Measurements from ENCODE around the gene FCMR. TPM values are rescaled to one million over a fixed set of nuclear protein-coding genes. Genes with fewer than 3 reads are reported as not detected.

Gene FCMR
- total RNA-seq, 1 donor from 2014 or later = 146 TPM

GRCh38 chr1:206875752-206876377, 45.9 kb downstream of the FCMR start:
- intact Hi-C loops (cut with micrococcal nuclease) = loop anchor here (5.0 kb wide), 1 partner anchor 39 kb away; no protein-coding TSS in a partner anchor
- TF ChIP-seq, protein P1, sequence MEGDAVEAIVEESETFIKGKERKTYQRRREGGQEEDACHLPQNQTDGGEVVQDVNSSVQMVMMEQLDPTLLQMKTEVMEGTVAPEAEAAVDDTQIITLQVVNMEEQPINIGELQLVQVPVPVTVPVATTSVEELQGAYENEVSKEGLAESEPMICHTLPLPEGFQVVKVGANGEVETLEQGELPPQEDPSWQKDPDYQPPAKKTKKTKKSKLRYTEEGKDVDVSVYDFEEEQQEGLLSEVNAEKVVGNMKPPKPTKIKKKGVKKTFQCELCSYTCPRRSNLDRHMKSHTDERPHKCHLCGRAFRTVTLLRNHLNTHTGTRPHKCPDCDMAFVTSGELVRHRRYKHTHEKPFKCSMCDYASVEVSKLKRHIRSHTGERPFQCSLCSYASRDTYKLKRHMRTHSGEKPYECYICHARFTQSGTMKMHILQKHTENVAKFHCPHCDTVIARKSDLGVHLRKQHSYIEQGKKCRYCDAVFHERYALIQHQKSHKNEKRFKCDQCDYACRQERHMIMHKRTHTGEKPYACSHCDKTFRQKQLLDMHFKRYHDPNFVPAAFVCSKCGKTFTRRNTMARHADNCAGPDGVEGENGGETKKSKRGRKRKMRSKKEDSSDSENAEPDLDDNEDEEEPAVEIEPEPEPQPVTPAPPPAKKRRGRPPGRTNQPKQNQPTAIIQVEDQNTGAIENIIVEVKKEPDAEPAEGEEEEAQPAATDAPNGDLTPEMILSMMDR (IDR thresholded peaks at IDR 0.05) = no peak
- H3K4me1 Mint-ChIP-seq = no peaks in the 10 kb centered on the region
- H3K27ac Mint-ChIP-seq = no peak overlapping the region
- no peak overlapping the region for H3K4me3 Mint-ChIP-seq
- ATAC-seq (ENCODE audit: low read depth) (no peak), DNase-seq (no peak)
- H3K27me3 Mint-ChIP-seq = peaks cover 1% of the 10 kb centered on the region
- peaks cover 7% of the 10 kb centered on the region for H3K36me3 Mint-ChIP-seq (ENCODE audit: low read depth)
- ChIA-PET POLR2A (no interaction called here), CTCF (no interaction called here)
- H3K9me3 Mint-ChIP-seq = peaks cover 21% of the 10 kb centered on the region

GRCh38 chr1:206873603-206874188, 48.0 kb downstream of the FCMR start:
- CTCF ChIA-PET = interaction anchor here (0.9 to 1.5 kb wide), 2 partner anchors 60 to 108 kb away, joined by 3 to 4 read pairs; no protein-coding TSS in a partner anchor
- no peak for DNase-seq
- Mint-ChIP-seq H3K9me3 (peaks cover 15% of the 10 kb centered on the region), H3K27me3 (peaks cover 7% of the 10 kb centered on the region), H3K4me1 (no peaks in the 10 kb centered on the region), H3K4me3 (no peak overlapping the region), H3K36me3 (ENCODE audit: low read depth) (peaks cover 4% of the 10 kb centered on the region), H3K27ac (no peak overlapping the region)
- POLR2A ChIA-PET = no interaction called here
- ATAC-seq (ENCODE audit: low read depth) = no peak
- TF ChIP-seq, protein P1 (IDR thresholded peaks at IDR 0.05) = no peak
- intact Hi-C loops (cut with micrococcal nuclease) = no loop called here

- TF ChIP-seq, protein P1 (IDR thresholded peaks at IDR 0.05) = no peak
- peaks cover 2% of the 10 kb centered on the region for H3K36me3 Mint-ChIP-seq (ENCODE audit: low read depth)
- DNase-seq (no peak), ATAC-seq (ENCODE audit: low read depth) (no peak)
- ChIA-PET POLR2A (no interaction called here), CTCF (interaction anchor here (1.1 to 2.1 kb wide), 3 partner anchors 11 to 111 kb away, joined by 3 to 6 read pairs (median 5); no protein-coding TSS in a partner anchor)
- H3K4me3 Mint-ChIP-seq = no peak overlapping the region
- H3K27me3 Mint-ChIP-seq = peaks cover 9% of the 10 kb centered on the region
- peaks cover 9% of the 10 kb centered on the region for H3K9me3 Mint-ChIP-seq
- no peak overlapping the region for H3K27ac Mint-ChIP-seq
- no peaks in the 10 kb centered on the region for H3K4me1 Mint-ChIP-seq
- intact Hi-C loops (cut with micrococcal nuclease) = no loop called here
Observed at GRCh38 chr1:206872139-206872538, 49.6 kb downstream of the FCMR start.

DNA sequence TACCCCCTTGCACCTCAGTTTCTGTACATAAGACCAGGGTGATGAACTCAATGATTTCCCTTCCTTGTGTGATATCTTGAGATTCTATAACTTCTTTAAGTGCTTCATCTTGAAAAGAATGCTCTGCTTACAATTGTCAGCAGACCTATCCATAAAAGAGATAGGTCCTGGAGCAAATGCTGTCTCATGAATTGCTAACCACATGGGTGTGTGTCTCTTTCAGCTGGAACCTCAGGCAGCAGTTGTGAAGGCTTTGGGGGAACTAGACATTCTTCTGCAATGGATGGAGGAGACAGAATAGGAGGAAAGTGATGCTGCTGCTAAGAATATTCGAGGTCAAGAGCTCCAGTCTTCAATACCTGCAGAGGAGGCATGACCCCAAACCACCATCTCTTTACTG, 53.5 kb downstream of the FCMR start:
- H3K4me3 Mint-ChIP-seq = no peak overlapping the region
- intact Hi-C loops (cut with micrococcal nuclease) = loop anchor here (10.0 kb wide), 1 partner anchor 53 kb away; no protein-coding TSS in a partner anchor
- H3K27me3 Mint-ChIP-seq = peaks cover 11% of the 10 kb centered on the region
- TF ChIP-seq, protein P1 (IDR thresholded peaks at IDR 0.05) = no peak
- ChIA-PET CTCF (interaction anchor here (1.4 to 5.6 kb wide), 3 partner anchors 18 to 114 kb away, joined by 4 to 47 read pairs (median 12); no protein-coding TSS in a partner anchor), POLR2A (no interaction called here)
- no peak overlapping the region for H3K27ac Mint-ChIP-seq
- DNase-seq (no peak), ATAC-seq (ENCODE audit: low read depth) (no peak)
- H3K36me3 Mint-ChIP-seq (ENCODE audit: low read depth) = no peaks in the 10 kb centered on the region
- H3K9me3 Mint-ChIP-seq = no peaks in the 10 kb centered on the region
- H3K4me1 Mint-ChIP-seq = peaks cover 6% of the 10 kb centered on the region

DNA sequence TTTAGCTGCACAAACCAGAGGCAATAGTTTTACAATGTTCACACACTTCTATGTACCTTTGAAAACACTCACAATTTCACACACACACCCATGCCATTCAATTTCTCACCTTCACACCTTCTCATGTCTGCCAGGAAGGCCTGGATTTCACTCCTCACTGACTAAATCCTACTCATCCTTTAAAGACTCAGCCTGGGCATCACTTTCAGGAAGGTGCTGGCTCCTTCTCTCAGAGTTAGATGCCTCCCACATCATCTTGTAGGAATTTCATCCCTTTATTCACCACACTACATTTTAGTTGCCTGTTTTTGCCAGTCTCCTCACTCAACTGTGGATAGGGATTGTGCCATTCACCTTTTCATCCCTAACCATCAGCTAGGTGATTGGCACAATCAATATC, 54.0 kb downstream of the FCMR start:
- ChIA-PET POLR2A (no interaction called here), CTCF (interaction anchor here (2.6 to 5.6 kb wide), 3 partner anchors 45 to 114 kb away, joined by 12 to 47 read pairs (median 29); no protein-coding TSS in a partner anchor)
- Mint-ChIP-seq H3K27ac (no peak overlapping the region), H3K4me1 (peaks cover 6% of the 10 kb centered on the region), H3K27me3 (peaks cover 17% of the 10 kb centered on the region), H3K36me3 (ENCODE audit: low read depth) (no peaks in the 10 kb centered on the region), H3K4me3 (no peak overlapping the region), H3K9me3 (no peaks in the 10 kb centered on the region)
- ATAC-seq (ENCODE audit: low read depth) = no peak
- intact Hi-C loops (cut with micrococcal nuclease) = loop anchor here (10.0 kb wide), 1 partner anchor 53 kb away; no protein-coding TSS in a partner anchor
- no peak for DNase-seq
- TF ChIP-seq, protein P1 (IDR thresholded peaks at IDR 0.05) = no peak
